ENCODE data around the gene EXOSC9.

DNA sequence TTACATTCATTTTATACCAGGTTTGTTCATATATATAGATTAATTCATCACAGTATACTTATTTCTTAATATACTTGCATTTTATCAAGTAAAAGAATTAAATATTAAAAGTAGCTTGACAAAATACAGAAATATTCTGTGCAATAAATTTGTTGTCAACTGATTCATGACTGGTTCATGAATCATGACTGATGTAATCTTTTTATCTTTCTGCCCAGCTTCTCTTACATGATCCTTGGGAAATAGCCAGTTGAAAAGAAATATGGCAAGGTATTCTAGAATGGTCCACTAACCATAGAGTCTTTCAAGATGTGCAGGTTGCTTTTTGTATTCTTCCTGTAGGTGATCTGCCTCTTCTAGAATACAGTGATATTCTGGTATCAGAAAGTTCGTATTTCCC lies 26.7 kb downstream of the EXOSC9 start:
- TF ChIP-seq, protein P1, sequence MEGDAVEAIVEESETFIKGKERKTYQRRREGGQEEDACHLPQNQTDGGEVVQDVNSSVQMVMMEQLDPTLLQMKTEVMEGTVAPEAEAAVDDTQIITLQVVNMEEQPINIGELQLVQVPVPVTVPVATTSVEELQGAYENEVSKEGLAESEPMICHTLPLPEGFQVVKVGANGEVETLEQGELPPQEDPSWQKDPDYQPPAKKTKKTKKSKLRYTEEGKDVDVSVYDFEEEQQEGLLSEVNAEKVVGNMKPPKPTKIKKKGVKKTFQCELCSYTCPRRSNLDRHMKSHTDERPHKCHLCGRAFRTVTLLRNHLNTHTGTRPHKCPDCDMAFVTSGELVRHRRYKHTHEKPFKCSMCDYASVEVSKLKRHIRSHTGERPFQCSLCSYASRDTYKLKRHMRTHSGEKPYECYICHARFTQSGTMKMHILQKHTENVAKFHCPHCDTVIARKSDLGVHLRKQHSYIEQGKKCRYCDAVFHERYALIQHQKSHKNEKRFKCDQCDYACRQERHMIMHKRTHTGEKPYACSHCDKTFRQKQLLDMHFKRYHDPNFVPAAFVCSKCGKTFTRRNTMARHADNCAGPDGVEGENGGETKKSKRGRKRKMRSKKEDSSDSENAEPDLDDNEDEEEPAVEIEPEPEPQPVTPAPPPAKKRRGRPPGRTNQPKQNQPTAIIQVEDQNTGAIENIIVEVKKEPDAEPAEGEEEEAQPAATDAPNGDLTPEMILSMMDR (IDR thresholded peaks at IDR 0.05; ENCODE audit: low read length): no peak
- no peak for TF ChIP-seq EZH2 (IDR thresholded peaks at IDR 0.05; ENCODE audit: borderline replicate concordance, low read length)

Measured in OCI-LY1 (cell line).